ENCODE results near the gene TAAR5.
"Not testable (repeated sequence)": the region's sequence is repeated elsewhere in the genome, so short reads cannot be mapped to it uniquely, and the experiment has no call there.

The TAAR5 gene, protein sequence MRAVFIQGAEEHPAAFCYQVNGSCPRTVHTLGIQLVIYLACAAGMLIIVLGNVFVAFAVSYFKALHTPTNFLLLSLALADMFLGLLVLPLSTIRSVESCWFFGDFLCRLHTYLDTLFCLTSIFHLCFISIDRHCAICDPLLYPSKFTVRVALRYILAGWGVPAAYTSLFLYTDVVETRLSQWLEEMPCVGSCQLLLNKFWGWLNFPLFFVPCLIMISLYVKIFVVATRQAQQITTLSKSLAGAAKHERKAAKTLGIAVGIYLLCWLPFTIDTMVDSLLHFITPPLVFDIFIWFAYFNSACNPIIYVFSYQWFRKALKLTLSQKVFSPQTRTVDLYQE

DNA sequence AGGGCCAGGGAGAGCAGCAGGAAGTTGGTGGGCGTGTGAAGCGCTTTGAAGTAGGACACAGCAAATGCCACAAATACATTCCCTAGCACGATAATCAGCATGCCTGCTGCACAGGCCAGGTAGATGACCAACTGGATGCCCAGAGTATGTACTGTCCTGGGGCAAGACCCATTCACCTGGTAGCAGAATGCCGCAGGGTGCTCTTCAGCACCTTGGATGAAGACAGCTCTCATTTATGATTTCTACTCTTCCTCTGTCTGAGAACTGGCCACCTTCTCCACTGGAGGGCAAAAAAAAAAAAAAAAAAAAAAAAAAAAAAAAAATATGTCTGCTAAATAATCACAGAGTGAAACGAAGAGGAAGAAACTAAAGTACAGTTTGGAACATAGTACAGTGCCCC lies at the start of gene TAAR5:
Gene TAAR5, minus strand, starts transcription at position 288 of the 400 bp plus-strand sequence. Its CDS starts 55 bp downstream, at position 233.
- no peaks in the 10 kb centered on the region for H3K36me3 ChIP-seq (ENCODE audit: control insufficient read depth, insufficient read depth, low read length)
- H3K9ac ChIP-seq (ENCODE audit: low read length): no peak within 1 kb of the TSS
- H3K4me3 ChIP-seq (ENCODE audit: low read length): no peak within 1 kb of the TSS
- H3K9me3 ChIP-seq (ENCODE audit: control insufficient read depth, low read length): no peaks in the 10 kb centered on the region
- peaks cover 21% of the 10 kb centered on the region for H3K27me3 ChIP-seq (ENCODE audit: control insufficient read depth, insufficient read depth, low read length)
- no peaks in the 10 kb centered on the region for H3K4me1 ChIP-seq (ENCODE audit: control insufficient read depth, insufficient read depth, low read length)

DNA sequence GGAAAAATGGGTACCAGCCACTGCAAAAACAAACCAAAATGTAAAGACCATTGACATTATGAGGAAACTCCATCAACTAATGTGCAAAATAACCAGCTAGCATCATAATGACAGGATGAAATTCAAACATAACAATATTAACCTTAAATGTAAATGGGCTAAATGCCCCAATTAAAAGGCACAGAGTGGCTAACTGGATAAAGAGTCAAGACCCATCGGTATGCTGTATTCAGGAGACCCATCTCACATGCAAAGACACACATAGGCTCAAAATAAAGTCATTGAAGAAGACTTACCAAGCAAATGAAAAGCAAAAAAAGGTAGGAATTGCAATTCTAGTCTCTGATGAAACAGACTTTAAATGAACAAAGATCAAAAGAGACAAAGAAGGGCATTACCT lies 47.6 kb upstream of the TAAR5 start:
- H3K36me3 ChIP-seq (ENCODE audit: control insufficient read depth, insufficient read depth, low read length); H3K9ac ChIP-seq (ENCODE audit: low read length); H3K4me3 ChIP-seq (ENCODE audit: low read length); H3K4me1 ChIP-seq (ENCODE audit: control insufficient read depth, insufficient read depth, low read length); H3K9me3 ChIP-seq (ENCODE audit: control insufficient read depth, low read length): not testable (repeated sequence)
- H3K27me3 ChIP-seq (ENCODE audit: control insufficient read depth, insufficient read depth, low read length): peaks cover 51% of the 10 kb centered on the region

DNA sequence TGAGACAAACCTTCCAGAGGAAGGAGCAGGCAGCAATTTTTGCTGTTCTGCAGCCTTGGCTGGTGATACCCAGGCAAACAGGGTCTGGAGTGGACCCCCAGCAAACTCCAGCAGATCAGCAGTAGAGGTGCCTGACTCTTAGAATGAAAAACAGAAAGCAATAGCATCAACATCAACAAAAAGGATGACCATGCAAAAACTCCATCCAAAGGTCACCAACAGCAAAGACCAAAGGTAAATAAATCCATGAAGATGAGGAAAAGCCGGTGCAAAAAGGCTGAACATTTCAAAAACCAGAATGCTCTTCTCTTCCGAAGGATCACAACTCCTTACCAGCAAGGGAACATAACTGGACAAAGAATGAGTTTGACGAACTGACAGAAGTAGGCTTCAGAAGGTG lies 46.4 kb upstream of the TAAR5 start:
- H3K4me3 ChIP-seq (ENCODE audit: low read length); H3K9me3 ChIP-seq (ENCODE audit: control insufficient read depth, low read length); H3K9ac ChIP-seq (ENCODE audit: low read length); H3K36me3 ChIP-seq (ENCODE audit: control insufficient read depth, insufficient read depth, low read length); H3K4me1 ChIP-seq (ENCODE audit: control insufficient read depth, insufficient read depth, low read length): not testable (repeated sequence)
- H3K27me3 ChIP-seq (ENCODE audit: control insufficient read depth, insufficient read depth, low read length): peaks cover 48% of the 10 kb centered on the region

DNA sequence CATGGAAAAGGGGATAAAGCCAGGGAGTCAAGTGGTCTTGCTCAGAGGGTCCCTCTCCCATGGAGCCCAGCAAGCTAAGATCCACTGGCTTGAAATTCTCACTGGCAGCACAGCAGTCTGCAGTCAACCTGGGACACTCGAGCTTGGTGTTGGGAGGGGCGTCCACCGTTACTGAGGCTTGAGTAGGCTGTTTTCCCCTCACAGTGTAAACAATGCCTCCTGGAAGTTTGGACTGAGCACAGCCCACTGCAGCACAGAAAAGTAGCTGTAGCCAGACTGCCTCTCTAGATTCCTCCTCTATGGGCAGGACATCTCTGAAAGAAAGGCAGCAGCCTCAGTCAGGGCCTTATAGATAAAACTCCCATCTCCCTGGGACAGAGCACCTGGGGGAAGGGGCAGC lies 45.7 kb upstream of the TAAR5 start:
- not testable (repeated sequence) for H3K9me3 ChIP-seq (ENCODE audit: control insufficient read depth, low read length); H3K4me3 ChIP-seq (ENCODE audit: low read length); H3K4me1 ChIP-seq (ENCODE audit: control insufficient read depth, insufficient read depth, low read length); H3K36me3 ChIP-seq (ENCODE audit: control insufficient read depth, insufficient read depth, low read length); H3K9ac ChIP-seq (ENCODE audit: low read length)
- peaks cover 46% of the 10 kb centered on the region for H3K27me3 ChIP-seq (ENCODE audit: control insufficient read depth, insufficient read depth, low read length)

DNA sequence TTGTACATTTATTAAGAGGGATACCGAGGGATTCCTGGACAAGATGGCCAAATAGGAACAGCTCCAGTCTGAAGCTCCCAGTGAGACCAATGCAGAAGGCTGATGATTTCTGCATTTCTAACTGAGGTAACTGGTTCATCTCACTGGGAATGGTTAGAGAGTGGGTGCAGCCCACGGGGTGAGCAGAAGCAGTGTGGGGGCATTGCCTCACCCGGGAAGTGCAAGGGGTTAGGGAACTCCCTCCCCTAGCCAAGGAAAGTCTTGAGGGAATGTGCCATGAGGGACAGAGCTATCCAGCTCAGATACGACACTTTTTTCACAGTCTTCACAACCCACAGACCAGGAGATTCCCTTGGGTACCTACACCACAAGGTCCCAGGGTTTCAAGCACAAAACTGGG lies 45.3 kb upstream of the TAAR5 start:
- Histone ChIP-seq H3K4me3 (ENCODE audit: low read length) (no peak overlapping the region), H3K27me3 (ENCODE audit: control insufficient read depth, insufficient read depth, low read length) (peaks cover 45% of the 10 kb centered on the region), H3K4me1 (ENCODE audit: control insufficient read depth, insufficient read depth, low read length) (no peaks in the 10 kb centered on the region), H3K9ac (ENCODE audit: low read length) (no peak overlapping the region), H3K9me3 (ENCODE audit: control insufficient read depth, low read length) (no peaks in the 10 kb centered on the region), H3K36me3 (ENCODE audit: control insufficient read depth, insufficient read depth, low read length) (no peaks in the 10 kb centered on the region)

DNA sequence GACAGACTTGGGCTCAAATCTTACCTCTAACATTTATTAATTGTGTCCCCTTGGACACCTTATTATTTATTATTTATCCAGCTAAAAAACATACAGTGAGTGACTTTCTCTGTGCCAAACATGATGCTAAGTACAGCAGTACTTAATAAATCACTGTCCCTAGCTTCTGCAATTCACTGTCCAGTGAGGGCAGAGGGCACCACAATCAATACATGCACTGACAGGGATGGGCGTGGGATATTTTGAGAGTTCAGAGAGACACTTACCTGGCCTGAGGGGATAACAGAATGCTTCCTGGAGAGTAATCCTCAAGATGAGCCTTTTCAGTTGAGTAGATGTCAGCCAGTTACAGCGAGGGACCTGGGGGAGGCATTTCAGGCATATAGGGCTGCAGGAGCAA lies 43.8 kb upstream of the TAAR5 start:
- Histone ChIP-seq H3K9me3 (ENCODE audit: control insufficient read depth, low read length) (no peaks in the 10 kb centered on the region), H3K27me3 (ENCODE audit: control insufficient read depth, insufficient read depth, low read length) (peaks cover 43% of the 10 kb centered on the region), H3K36me3 (ENCODE audit: control insufficient read depth, insufficient read depth, low read length) (no peaks in the 10 kb centered on the region), H3K9ac (ENCODE audit: low read length) (no peak overlapping the region), H3K4me1 (ENCODE audit: control insufficient read depth, insufficient read depth, low read length) (no peaks in the 10 kb centered on the region), H3K4me3 (ENCODE audit: low read length) (no peak overlapping the region)

DNA sequence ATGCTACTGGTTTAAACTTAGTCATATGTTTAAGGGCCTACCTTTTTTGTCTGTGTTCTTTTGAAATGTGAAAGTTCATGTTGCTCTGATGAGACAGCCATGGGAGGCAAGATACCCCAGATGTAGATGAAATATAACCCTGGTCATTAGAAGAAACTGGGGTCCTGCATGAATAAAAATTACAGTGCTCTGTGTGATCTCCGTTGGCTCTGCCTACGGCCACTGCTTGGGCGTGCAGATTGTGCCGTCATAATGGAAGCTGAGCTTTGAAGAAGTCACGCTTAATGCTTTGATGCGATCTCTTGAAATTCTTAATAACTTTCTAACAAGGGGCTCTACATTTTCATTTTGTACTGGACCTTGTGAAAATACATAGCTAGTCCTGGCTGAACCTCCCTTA lies 34.6 kb upstream of the TAAR5 start, which contains the start of gene TAAR2:
Gene TAAR2, minus strand, starts transcription at position 101 of the 400 bp plus-strand sequence. Its CDS starts 0 bp downstream, at position 101.
- no peaks in the 10 kb centered on the region for H3K4me1 ChIP-seq (ENCODE audit: control insufficient read depth, insufficient read depth, low read length)

DNA sequence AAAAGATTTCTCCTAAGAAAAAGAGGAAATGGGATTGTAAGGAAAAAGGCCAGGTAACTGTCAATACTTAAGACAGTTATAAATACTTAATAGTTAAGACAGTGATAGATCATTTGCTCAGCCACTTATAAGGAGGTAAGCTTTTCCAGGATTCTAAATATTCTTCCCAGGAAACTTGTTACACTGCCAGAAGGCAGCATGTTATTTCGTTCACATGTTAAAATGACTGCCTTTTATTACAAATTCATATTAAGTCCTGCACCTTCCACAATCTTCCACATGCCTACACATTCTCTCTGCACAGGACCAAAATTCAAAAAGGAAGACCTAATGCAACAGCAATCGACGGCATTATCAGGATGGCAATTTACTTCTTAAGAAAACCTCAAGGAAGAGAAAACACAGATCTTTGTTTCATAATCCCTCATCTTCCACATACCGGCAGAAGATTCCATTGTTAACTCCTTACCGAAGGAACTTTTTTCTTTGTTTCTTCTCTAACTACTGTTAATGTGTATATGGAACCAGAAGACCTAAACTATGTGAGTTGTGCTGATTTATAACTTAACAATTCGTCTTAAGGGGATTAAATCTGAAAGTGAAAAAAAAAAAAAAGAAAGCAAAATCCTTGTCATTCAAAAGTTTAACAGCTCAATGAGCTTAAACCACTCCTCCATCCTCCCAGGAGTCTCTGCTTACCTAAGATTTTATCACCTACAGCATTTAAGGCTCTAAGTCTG lies 33.7 kb upstream of the TAAR5 start:
- Histone ChIP-seq H3K27me3 (ENCODE audit: control insufficient read depth, insufficient read depth, low read length) (peaks cover 30% of the 10 kb centered on the region), H3K36me3 (ENCODE audit: control insufficient read depth, insufficient read depth, low read length) (no peaks in the 10 kb centered on the region), H3K4me3 (ENCODE audit: low read length) (no peak overlapping the region), H3K4me1 (ENCODE audit: control insufficient read depth, insufficient read depth, low read length) (no peaks in the 10 kb centered on the region), H3K9ac (ENCODE audit: low read length) (no peak overlapping the region), H3K9me3 (ENCODE audit: control insufficient read depth, low read length) (no peaks in the 10 kb centered on the region)

More for the DNA sequence above, 34.6 kb upstream of the TAAR5 start, which contains the start of gene TAAR2:
- H3K9me3 ChIP-seq (ENCODE audit: control insufficient read depth, low read length): no peaks in the 10 kb centered on the region
- H3K36me3 ChIP-seq (ENCODE audit: control insufficient read depth, insufficient read depth, low read length): no peaks in the 10 kb centered on the region
- H3K27me3 ChIP-seq (ENCODE audit: control insufficient read depth, insufficient read depth, low read length): peaks cover 30% of the 10 kb centered on the region
- H3K9ac ChIP-seq (ENCODE audit: low read length): no peak within 1 kb of the TSS
- H3K4me3 ChIP-seq (ENCODE audit: low read length): no peak within 1 kb of the TSS

DNA sequence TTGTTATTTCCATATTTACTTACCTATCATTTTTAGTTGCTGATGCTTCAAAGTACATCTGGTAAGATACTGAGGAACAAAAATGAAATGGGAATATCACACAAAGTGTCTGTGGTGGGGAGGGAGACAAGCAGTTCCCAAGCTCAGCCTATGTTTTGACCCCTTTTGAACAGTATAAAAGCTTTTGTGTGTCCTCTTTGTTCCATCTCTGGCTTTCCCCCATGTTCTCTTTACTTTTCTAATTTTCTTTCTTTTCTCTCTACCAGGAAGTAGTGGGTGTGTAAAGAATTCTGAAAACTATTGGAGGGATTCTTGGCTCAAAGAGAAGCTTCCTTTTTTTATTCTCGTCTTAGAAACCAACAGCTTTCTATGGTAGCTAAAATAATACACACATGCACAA lies 27.1 kb upstream of the TAAR5 start:
- H3K27me3 ChIP-seq (ENCODE audit: control insufficient read depth, insufficient read depth, low read length): peaks cover 9% of the 10 kb centered on the region
- H3K4me1 ChIP-seq (ENCODE audit: control insufficient read depth, insufficient read depth, low read length): peaks cover 5% of the 10 kb centered on the region
- no peak overlapping the region for H3K9ac ChIP-seq (ENCODE audit: low read length)
- no peak overlapping the region for H3K4me3 ChIP-seq (ENCODE audit: low read length)
- H3K9me3 ChIP-seq (ENCODE audit: control insufficient read depth, low read length): no peaks in the 10 kb centered on the region
- H3K36me3 ChIP-seq (ENCODE audit: control insufficient read depth, insufficient read depth, low read length): no peaks in the 10 kb centered on the region

DNA sequence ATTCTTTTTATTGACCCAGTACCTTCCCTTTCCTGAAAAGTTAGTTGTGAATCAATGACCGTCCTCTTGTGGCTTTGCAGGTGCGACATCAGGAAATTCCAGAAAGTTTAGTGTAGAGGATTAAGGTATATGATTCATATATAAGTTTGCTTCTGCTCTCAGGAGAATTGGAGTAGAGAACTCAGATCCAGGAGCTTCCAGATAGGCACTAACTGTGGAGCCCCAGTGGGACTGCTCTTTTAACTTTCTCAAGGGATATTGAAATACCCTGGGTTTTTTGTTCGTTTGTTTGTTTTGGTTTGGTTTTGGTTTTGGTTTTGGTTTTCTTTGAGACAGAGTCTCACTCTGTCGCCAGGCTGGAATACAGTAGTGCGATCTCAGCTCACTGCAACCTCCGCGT lies 25.0 kb upstream of the TAAR5 start:
- Histone ChIP-seq H3K9me3 (ENCODE audit: control insufficient read depth, low read length) (no peaks in the 10 kb centered on the region), H3K4me1 (ENCODE audit: control insufficient read depth, insufficient read depth, low read length) (peaks cover 5% of the 10 kb centered on the region), H3K4me3 (ENCODE audit: low read length) (no peak overlapping the region), H3K36me3 (ENCODE audit: control insufficient read depth, insufficient read depth, low read length) (no peaks in the 10 kb centered on the region), H3K9ac (ENCODE audit: low read length) (no peak overlapping the region), H3K27me3 (ENCODE audit: control insufficient read depth, insufficient read depth, low read length) (peaks cover 2% of the 10 kb centered on the region)

DNA sequence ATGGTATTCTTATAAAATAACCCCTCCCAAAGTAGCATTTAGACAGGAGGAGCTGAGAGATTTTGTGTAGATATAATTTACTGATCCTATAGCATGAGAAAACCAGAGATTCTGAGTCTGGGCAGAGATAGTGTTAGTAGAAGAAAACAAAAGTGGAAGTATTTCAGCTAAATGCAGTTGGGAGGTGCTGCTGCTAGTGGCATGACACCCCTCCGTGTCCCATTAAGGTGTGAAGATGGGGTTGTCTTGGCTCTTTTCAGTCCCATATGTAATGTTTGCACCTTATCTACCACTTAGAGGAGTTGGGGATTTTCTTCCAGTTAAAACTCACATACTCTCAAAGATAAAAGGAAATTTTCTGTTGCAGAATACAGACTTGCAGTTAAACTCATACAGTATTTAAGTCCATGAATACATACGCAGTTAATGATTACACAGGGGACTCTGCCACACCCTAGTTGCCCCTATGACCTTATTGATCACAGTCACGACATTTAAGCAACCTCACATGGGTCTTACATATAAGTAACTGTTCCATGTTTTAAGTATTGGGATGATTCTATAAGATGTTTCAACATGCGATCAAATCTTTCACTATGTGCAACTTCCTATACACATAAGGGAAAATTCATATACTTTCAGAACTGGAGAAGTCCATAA lies 23.0 kb upstream of the TAAR5 start:
- Histone ChIP-seq H3K4me3 (ENCODE audit: low read length) (no peak overlapping the region), H3K27me3 (ENCODE audit: control insufficient read depth, insufficient read depth, low read length) (no peaks in the 10 kb centered on the region), H3K36me3 (ENCODE audit: control insufficient read depth, insufficient read depth, low read length) (no peaks in the 10 kb centered on the region), H3K9me3 (ENCODE audit: control insufficient read depth, low read length) (no peaks in the 10 kb centered on the region), H3K4me1 (ENCODE audit: control insufficient read depth, insufficient read depth, low read length) (peaks cover 9% of the 10 kb centered on the region), H3K9ac (ENCODE audit: low read length) (no peak overlapping the region)

DNA sequence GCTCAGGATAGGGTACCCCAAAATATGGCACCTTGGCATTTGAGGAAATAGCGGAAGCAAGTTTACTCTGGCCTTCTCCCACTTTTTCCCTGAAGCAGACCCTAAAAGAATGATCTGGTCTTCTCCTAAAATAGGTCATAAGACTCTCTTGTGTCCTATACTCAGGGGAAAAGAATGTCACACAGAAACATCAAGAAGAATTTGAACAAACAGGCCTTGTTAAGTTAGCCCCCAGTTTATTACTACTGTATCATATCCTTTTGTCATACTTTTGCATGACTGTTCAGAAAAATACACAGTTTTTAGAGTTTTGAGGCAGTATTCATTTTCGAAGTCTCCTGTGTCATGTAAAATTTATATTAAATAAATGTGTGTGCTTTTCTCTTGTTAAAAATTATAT lies 22.1 kb upstream of the TAAR5 start:
- Histone ChIP-seq H3K4me3 (ENCODE audit: low read length) (no peak overlapping the region), H3K9ac (ENCODE audit: low read length) (no peak overlapping the region), H3K9me3 (ENCODE audit: control insufficient read depth, low read length) (no peaks in the 10 kb centered on the region), H3K27me3 (ENCODE audit: control insufficient read depth, insufficient read depth, low read length) (no peaks in the 10 kb centered on the region), H3K36me3 (ENCODE audit: control insufficient read depth, insufficient read depth, low read length) (no peaks in the 10 kb centered on the region), H3K4me1 (ENCODE audit: control insufficient read depth, insufficient read depth, low read length) (peaks cover 10% of the 10 kb centered on the region)

All from mucosa of stomach (tissue), 1 donor.